Measurements from ENCODE around the gene GRIA2.
"Not testable (repeated sequence)": the region's sequence is repeated elsewhere in the genome, so short reads cannot be mapped to it uniquely, and the experiment has no call there.

Gene GRIA2

DNA sequence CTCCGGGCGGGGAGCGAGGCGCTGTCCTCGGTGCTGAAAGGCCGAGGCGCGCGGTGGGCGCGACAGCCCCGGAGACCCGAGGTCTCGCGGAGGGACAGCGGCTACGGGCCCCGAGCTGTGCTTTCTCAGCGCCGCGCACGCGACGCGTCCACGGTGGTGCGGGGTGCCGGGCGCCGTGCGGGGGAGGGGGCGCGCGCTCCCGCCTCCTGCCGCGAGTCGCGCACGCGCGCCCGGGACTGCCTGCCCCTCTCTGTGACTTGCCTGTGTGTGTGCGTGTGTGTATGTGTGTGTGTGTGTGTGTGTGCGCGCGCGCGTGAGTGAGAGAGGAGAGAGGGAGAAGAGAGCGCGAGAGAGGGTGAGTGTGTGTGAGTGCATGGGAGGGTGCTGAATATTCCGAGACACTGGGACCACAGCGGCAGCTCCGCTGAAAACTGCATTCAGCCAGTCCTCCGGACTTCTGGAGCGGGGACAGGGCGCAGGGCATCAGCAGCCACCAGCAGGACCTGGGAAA is at the start of gene GRIA2:
TSS of gene GRIA2 (plus strand) at position 358 of the 511 bp plus-strand sequence. CDS start 315 bp downstream, outside the sequence.
- no peak within 1 kb of the TSS for H3K4me3 ChIP-seq (ENCODE audit: low read depth, low read length)

DNA sequence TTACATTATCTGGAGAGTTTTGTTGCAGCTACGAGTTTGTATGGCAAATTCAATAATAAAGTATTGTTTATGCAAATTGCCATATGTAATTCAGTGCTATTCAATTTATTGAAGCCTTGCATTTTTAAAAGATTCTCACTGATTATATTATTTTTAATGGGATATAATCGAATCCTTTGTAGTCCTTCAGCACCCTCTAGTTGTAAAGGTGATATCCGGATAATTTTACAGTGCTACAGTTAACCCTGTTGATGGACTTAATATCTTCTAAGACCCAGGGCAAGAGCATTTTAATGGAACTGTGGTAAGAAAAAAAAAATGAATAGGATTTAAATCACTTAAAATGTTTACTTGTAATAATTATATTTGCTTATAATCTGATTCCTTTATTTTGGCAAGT is 48.5 kb upstream of the GRIA2 start:
- H3K4me3 ChIP-seq (ENCODE audit: low read depth, low read length) = no peak overlapping the region
- DNase-seq (ENCODE audit: low read depth) = no peak
- TF ChIP-seq, protein P1, sequence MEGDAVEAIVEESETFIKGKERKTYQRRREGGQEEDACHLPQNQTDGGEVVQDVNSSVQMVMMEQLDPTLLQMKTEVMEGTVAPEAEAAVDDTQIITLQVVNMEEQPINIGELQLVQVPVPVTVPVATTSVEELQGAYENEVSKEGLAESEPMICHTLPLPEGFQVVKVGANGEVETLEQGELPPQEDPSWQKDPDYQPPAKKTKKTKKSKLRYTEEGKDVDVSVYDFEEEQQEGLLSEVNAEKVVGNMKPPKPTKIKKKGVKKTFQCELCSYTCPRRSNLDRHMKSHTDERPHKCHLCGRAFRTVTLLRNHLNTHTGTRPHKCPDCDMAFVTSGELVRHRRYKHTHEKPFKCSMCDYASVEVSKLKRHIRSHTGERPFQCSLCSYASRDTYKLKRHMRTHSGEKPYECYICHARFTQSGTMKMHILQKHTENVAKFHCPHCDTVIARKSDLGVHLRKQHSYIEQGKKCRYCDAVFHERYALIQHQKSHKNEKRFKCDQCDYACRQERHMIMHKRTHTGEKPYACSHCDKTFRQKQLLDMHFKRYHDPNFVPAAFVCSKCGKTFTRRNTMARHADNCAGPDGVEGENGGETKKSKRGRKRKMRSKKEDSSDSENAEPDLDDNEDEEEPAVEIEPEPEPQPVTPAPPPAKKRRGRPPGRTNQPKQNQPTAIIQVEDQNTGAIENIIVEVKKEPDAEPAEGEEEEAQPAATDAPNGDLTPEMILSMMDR (IDR thresholded peaks at IDR 0.05; ENCODE audit: low read depth, low read length, missing control alignments) = no peak

More for the DNA sequence above, at the start of gene GRIA2:
- TF ChIP-seq, protein P1 (IDR thresholded peaks at IDR 0.05; ENCODE audit: low read depth, low read length, missing control alignments) = no peak
- no peak for DNase-seq (ENCODE audit: low read depth)

DNA sequence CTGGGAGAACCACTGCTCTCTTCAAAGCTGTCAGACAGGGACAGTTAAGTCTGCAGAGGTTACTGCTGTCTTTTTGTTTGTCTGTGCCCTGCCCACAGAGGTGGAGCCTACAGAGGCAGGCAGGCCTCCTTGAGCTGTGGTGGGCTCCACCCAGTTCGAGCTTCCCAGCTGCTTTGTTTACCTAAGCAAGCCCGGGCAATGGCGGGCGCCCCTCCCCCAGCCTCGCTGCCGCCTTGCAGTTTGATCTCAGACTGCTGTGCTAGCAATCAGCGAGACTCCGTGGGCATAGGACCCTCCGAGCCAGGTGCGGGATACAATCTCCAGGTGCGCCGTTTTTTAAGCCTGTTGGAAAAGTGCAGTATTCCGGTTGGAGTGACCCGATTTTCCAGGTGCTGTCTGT is 40.3 kb upstream of the GRIA2 start:
- not testable (repeated sequence) for H3K4me3 ChIP-seq (ENCODE audit: low read depth, low read length)

DNA sequence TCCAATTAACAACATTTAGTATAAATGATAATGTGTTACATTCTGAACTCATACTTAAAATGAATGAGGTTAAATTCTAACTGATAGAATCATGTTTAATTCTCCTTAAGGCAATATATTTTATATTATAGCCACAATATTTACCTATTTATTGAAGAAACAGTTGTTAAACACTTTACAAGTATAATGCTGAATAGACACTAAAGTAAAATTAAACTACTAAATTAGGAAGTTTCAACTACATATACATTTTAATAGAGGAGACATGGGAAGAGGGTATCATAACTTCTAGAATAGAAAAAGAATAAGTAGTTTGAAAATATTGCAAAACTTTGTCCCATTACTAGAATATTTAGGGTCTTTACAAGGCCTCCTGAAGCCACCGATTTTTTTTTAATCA is 36.2 kb upstream of the GRIA2 start:
- TF ChIP-seq, protein P1 (IDR thresholded peaks at IDR 0.05; ENCODE audit: low read depth, low read length, missing control alignments) = no peak
- no peak overlapping the region for H3K4me3 ChIP-seq (ENCODE audit: low read depth, low read length)
- DNase-seq (ENCODE audit: low read depth) = no peak

More for the DNA sequence above, 40.3 kb upstream of the GRIA2 start:
- not testable (repeated sequence) for DNase-seq (ENCODE audit: low read depth)

DNA sequence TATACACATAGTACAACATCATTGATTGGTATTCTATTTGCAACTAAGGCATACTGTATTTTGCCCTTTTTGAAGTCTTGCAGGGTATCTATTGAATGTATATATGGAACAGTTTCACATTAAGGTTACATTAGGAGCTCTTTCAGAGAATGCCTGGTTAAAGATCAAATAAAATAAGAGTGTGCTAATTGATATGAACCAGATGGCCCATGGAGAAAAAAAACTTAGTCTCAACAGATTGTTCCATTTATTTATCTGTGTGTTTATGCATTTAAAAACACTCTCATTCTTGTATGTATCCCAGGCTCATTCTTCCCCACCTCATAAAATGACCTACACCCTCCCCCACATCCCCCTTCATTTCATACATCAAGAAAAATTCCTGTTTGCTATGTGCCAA is 35.2 kb upstream of the GRIA2 start:
- TF ChIP-seq, protein P1 (IDR thresholded peaks at IDR 0.05; ENCODE audit: low read depth, low read length, missing control alignments) = no peak
- DNase-seq (ENCODE audit: low read depth) = no peak

DNA sequence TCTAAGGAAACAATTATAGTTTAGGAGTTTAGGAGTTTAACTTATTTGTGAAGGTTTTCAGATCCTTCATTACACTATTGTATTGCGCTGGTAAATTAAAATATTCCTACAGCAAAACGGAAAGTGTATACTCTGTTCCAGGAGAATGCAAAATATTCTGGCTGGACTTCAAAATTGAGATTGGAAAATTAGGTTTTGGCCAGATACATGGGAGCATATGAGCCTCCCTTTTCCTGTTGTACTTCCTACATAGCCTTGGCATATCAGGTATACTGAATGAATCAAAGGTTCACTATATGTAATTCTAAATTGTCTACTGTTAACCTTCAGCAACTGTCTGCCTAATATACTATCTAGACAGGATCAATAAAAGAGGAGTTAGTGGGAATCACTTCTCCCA is 25.2 kb upstream of the GRIA2 start:
- DNase-seq (ENCODE audit: low read depth) = no peak
- H3K4me3 ChIP-seq (ENCODE audit: low read depth, low read length) = no peak overlapping the region
- TF ChIP-seq, protein P1 (IDR thresholded peaks at IDR 0.05; ENCODE audit: low read depth, low read length, missing control alignments) = no peak

More for the DNA sequence above, 35.2 kb upstream of the GRIA2 start:
- no peak overlapping the region for H3K4me3 ChIP-seq (ENCODE audit: low read depth, low read length)

DNA sequence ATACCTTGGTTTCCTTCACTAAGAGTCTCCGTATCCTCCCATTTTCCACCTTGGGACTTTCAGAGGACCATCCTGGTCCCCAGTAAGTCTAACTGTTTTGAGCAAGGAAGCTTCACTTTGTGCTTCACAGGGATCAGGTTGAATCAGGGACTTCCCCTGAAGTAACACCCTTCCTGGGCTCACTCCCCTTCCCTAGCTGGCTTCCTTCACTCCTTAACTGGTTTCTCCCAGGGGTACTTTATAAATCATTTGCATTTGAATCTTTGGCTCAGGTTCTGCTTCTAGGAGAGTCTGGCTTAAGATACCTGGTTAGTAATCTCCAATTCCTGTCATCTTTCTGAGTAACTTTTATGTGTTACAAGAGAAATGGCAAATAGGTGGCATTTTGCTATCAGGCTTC is 24.5 kb upstream of the GRIA2 start:
- DNase-seq (ENCODE audit: low read depth) = no peak
- TF ChIP-seq, protein P1 (IDR thresholded peaks at IDR 0.05; ENCODE audit: low read depth, low read length, missing control alignments) = no peak
- H3K4me3 ChIP-seq (ENCODE audit: low read depth, low read length) = no peak overlapping the region
